Measurements from ENCODE around the gene TDRD1.

- no peak for TF ChIP-seq SUZ12 (IDR thresholded peaks at IDR 0.05; ENCODE audit: extremely low read depth, insufficient read depth, insufficient read length)
- no peak for TF ChIP-seq YY1 (IDR thresholded peaks at IDR 0.05; ENCODE audit: insufficient read depth, insufficient read length)
Observed at GRCh38 chr10:114175667-114176066, 3.5 kb upstream of the TDRD1 start.

All from NT2/D1 (cell line).